ENCODE results near the gene LILRB3. TPM values are rescaled to one million over a fixed set of nuclear protein-coding genes. Genes with fewer than 3 reads are reported as not detected.
"Not testable (repeated sequence)": the region's sequence is repeated elsewhere in the genome, so short reads cannot be mapped to it uniquely, and the experiment has no call there.

The LILRB3 gene
- not detected in 2 replicates for total RNA-seq
- long read RNA-seq: 0 reads

- H3K27ac Mint-ChIP-seq (ENCODE audit: unreplicated experiment): peak within 1 kb of the TSS; percentile 75
- H3K27me3 Mint-ChIP-seq (ENCODE audit: low read depth); H3K36me3 Mint-ChIP-seq (ENCODE audit: low read depth); DNase-seq (ENCODE audit: low read depth, low spot score); H3K4me3 Mint-ChIP-seq; H3K9me3 Mint-ChIP-seq; H3K4me1 Mint-ChIP-seq: not testable (repeated sequence)
These were observed at the start of gene LILRB3 for GRCh38 chr19:54222474-54223276. Gene LILRB3, minus strand, starts transcription at chr19:54223007. Its CDS starts 31 bp downstream, at chr19:54222976.

- not testable (repeated sequence) for H3K36me3 Mint-ChIP-seq (ENCODE audit: low read depth); DNase-seq (ENCODE audit: low read depth, low spot score); H3K4me3 Mint-ChIP-seq; H3K9me3 Mint-ChIP-seq; H3K27ac Mint-ChIP-seq (ENCODE audit: unreplicated experiment); H3K4me1 Mint-ChIP-seq
- H3K27me3 Mint-ChIP-seq (ENCODE audit: low read depth): peaks cover 62% of the 10 kb centered on the region
These were observed 49.4 kb upstream of the LILRB3 start for GRCh38 chr19:54272181-54272580.

- H3K27ac Mint-ChIP-seq (ENCODE audit: unreplicated experiment); H3K4me1 Mint-ChIP-seq; H3K36me3 Mint-ChIP-seq (ENCODE audit: low read depth); DNase-seq (ENCODE audit: low read depth, low spot score); H3K4me3 Mint-ChIP-seq; H3K9me3 Mint-ChIP-seq: not testable (repeated sequence)
- peaks cover 61% of the 10 kb centered on the region for H3K27me3 Mint-ChIP-seq (ENCODE audit: low read depth)
These were observed 48.8 kb upstream of the LILRB3 start for GRCh38 chr19:54271587-54271986.

GRCh38 chr19:54271106-54271505, 48.3 kb upstream of the LILRB3 start:
- no peaks in the 10 kb centered on the region for H3K36me3 Mint-ChIP-seq (ENCODE audit: low read depth)
- peaks cover 62% of the 10 kb centered on the region for H3K27me3 Mint-ChIP-seq (ENCODE audit: low read depth)
- H3K4me3 Mint-ChIP-seq: no peak overlapping the region
- TF ChIP-seq CTCF (conservative IDR thresholded peaks at IDR 0.05): no peak
- H3K4me1 Mint-ChIP-seq: no peaks in the 10 kb centered on the region
- DNase-seq (ENCODE audit: low read depth, low spot score): no peak
- H3K9me3 Mint-ChIP-seq: no peaks in the 10 kb centered on the region
- H3K27ac Mint-ChIP-seq (ENCODE audit: unreplicated experiment): no peak overlapping the region

GRCh38 chr19:54268936-54269335, 46.1 kb upstream of the LILRB3 start:
- Mint-ChIP-seq H3K4me1 (peaks cover 3% of the 10 kb centered on the region), H3K9me3 (no peaks in the 10 kb centered on the region), H3K27ac (ENCODE audit: unreplicated experiment) (no peak overlapping the region), H3K27me3 (ENCODE audit: low read depth) (peaks cover 67% of the 10 kb centered on the region), H3K36me3 (ENCODE audit: low read depth) (no peaks in the 10 kb centered on the region), H3K4me3 (no peak overlapping the region)
- TF ChIP-seq CTCF (conservative IDR thresholded peaks at IDR 0.05): no peak
- DNase-seq (ENCODE audit: low read depth, low spot score): no peak

- Mint-ChIP-seq H3K27me3 (ENCODE audit: low read depth) (peaks cover 45% of the 10 kb centered on the region), H3K36me3 (ENCODE audit: low read depth) (no peaks in the 10 kb centered on the region), H3K4me3 (no peak overlapping the region), H3K4me1 (peaks cover 3% of the 10 kb centered on the region), H3K27ac (ENCODE audit: unreplicated experiment) (no peak overlapping the region), H3K9me3 (no peaks in the 10 kb centered on the region)
- peak; percentile 87 for DNase-seq (ENCODE audit: low read depth, low spot score)
- peak; percentile 77 for TF ChIP-seq CTCF (conservative IDR thresholded peaks at IDR 0.05)
These were observed 43.3 kb upstream of the LILRB3 start for GRCh38 chr19:54266133-54266532.

GRCh38 chr19:54262470-54262869, 39.7 kb upstream of the LILRB3 start:
- H3K27me3 Mint-ChIP-seq (ENCODE audit: low read depth): peaks cover 22% of the 10 kb centered on the region
- H3K4me1 Mint-ChIP-seq: peaks cover 3% of the 10 kb centered on the region
- H3K4me3 Mint-ChIP-seq: no peak overlapping the region
- no peak overlapping the region for H3K27ac Mint-ChIP-seq (ENCODE audit: unreplicated experiment)
- no peaks in the 10 kb centered on the region for H3K36me3 Mint-ChIP-seq (ENCODE audit: low read depth)
- DNase-seq (ENCODE audit: low read depth, low spot score): no peak
- no peak for TF ChIP-seq CTCF (conservative IDR thresholded peaks at IDR 0.05)
- H3K9me3 Mint-ChIP-seq: no peaks in the 10 kb centered on the region

Data from neural crest cell (in vitro differentiated cells).